Stimulated activated CD8-positive, alpha-beta memory T cell treated with anti-CD3 and anti-CD28 coated beads, Interleukin-7, amount 100 ng/mL, for 4 hours (primary cell): ENCODE measurements around the gene EFEMP2.
A peak's percentile ranks its signal among the peaks of the same experiment; 100 is the strongest.
"Not testable (repeated sequence)": the region's sequence is repeated elsewhere in the genome, so short reads cannot be mapped to it uniquely, and the experiment has no call there.

Source experiments
- DNase-seq, 2 donors: peaks; one replicate each; pipeline ENCODE4 v3.0.0-alpha.2; 2020; ENCODE audit warnings: low read depth in 2 of 2

The EFEMP2 gene

GRCh38 chr11:65854852-65855837 is 17.5 kb downstream of the EFEMP2 start:
- DNase-seq = no peak

DNA sequence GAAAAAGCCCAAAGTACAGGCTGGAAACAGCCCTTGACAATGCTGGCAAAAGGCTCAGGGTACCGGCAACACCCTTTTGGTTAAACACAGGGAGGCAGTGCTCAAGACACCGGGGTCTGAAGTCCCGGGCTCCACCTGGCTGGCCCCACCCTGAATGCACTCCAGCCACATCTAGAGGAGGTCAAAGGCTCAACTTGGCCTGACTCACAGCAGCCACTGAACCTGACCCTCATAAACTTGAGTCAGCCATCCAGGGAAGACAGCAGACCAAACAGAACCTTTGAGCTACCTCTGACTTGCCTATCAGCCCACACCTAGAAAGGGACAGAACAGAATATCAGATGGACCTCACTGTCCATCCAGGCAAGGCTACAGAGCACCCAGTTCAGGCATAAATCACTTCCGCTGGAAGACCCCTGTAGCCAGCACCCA is 18.4 kb downstream of the EFEMP2 start:
- no peak for DNase-seq

- no peak for DNase-seq
Measured at GRCh38 chr11:65853246-65853979, 19.2 kb downstream of the EFEMP2 start.

DNA sequence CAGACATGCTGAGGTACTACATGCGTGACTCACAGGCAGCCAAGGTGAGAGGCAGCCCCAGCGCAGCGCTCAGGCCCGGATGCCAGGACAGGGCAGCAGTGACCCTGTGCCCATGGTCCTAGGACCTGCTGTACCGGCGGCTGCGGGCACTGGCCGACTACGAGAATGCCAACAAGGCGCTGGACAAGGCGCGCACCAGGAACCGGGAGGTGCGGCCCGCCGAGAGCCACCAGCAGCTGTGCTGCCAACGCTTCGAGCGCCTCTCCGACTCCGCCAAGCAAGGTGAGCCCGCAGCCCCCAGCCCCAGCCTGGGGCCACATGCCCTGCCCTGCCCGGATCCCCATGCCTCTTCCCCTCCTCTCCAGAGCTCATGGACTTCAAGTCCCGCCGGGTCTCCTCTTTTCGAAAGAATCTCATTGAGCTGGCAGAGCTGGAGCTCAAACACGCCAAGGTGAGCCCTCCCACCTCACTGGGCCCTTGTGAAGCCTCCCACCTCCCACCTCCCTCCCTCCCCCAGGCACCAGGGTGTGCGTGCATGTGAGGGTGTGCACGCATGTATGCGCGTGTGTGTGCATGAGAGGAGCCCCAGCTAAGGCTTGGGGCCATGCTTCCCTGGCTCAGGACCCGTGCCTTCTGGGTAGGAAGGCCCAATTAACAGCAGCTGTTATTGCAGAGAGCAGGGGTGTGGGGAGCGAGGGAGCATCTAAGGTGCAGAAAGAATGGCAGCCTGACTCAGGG is 19.9 kb downstream of the EFEMP2 start:
- DNase-seq = no peak

GRCh38 chr11:65851811-65852507 is 20.6 kb downstream of the EFEMP2 start:
- DNase-seq = no peak

- no peak for DNase-seq
Measured at GRCh38 chr11:65851083-65851579, 21.5 kb downstream of the EFEMP2 start.

GRCh38 chr11:65850217-65851082 is 22.1 kb downstream of the EFEMP2 start:
- no peak for DNase-seq

GRCh38 chr11:65849771-65850216 is 22.8 kb downstream of the EFEMP2 start:
- no peak for DNase-seq

- no peak for DNase-seq
Measured at GRCh38 chr11:65849366-65849765, 23.2 kb downstream of the EFEMP2 start.

- not testable (repeated sequence) for DNase-seq
Measured at GRCh38 chr11:65848693-65849092, 23.9 kb downstream of the EFEMP2 start.

- no peak for DNase-seq
Measured at GRCh38 chr11:65847746-65848145, 24.9 kb downstream of the EFEMP2 start.

DNA sequence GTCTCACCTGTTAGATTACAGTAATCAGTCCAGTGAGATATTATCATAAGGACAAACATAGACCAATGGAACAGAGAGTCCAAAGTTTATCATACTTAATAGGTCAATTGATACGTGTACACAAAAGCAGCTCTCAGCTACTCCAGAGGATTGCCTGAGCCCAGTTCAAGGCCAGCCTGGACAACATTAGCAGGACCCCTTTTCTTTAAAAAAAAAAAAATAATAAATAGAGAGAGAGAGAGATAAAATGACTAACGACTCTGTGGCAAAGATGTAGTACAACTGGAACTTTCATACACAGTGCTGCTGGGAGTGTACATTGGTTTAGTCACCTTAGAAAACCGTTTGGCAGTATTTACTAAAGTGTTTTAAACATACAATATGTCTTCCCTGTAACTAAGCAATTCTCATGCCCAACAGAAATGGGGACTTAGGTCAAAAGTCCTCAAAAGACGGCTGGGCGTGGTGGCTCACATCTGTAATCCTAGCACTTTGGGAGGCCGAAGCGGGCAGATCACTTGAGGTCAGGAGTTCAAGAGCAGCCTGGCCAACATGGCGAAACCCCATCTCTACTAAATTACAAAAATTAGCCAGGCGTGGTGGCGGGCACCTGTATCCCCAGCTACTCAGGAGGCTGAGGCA is 28.2 kb downstream of the EFEMP2 start:
- DNase-seq = no peak

GRCh38 chr11:65843811-65844210 is 28.8 kb downstream of the EFEMP2 start:
- no peak for DNase-seq

DNA sequence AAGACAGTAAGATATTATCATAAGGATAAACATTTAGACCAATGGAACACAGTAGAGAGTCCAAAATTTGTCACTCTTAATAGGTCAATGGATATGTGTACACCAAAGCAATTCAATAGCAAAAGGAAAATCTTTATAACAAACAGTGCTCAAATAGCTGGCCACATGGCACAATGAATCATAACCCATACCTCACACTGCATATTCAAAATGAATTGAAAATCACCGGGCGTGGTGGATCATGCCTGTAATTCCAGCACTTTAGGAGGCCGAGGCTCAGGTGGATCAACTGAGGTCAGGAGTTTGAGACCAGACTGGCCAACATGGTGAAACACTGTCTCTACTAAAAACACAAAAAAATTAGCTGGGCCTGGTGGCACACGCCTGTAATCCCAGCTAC is 30.5 kb downstream of the EFEMP2 start:
- no peak for DNase-seq

DNA sequence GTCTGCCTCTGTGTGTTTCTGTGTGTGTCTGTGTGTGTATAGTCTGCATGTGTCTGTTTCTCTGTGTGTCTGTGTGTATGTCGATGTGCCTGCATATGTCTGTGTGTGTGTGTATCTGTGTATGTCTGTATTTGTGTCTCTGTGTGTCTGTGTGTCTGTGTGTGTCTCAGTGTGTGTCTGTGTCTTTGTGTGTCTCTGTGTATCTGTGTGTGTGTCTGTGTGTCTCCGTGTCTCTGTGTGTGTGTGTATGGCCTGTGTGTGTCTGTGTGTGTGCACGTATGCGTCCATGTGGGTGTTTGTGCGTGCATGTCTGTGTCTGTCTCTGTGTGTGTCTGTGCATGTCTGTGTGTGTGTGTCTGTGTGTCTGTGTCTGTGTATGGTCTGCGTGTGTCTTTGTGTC is 38.4 kb downstream of the EFEMP2 start:
- DNase-seq = no peak

DNA sequence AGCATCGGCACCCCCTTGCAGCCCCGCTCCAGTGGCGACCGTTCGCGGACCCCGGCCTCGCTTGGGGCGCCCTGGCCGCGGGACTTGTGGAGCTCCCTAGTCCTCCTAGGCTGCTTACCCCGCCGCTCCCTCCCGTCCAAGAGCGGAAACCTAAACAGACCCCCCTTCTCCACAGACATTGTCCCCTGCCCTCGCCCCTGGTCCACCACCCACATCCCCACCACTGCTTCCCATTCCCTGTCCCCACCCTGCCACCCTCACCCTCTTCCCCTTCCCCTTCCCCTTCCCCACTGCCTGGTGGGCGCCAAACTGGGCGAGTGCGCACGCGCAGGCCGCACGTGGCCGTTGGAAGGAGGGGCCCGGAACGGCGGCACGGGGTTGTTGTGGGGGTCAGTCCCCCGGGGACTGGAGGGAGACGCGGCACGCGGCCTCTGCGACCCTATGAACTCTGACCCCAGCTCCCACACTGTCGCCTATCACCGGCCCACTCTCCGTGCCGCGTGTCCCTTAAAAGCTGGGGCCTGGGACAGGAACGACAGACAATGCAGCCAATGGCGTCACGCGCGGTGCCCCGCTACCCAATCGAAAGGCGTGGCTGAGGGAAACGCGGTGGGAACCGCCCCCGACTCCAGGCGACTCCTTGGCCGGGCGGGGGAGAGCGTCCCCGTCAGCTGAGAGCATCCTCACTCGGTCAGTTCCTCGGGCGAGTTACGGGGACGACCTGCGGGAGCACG is 39.1 kb downstream of the EFEMP2 start, which contains the start of gene SNX32:
TSS of gene SNX32 (plus strand) at position 667 of the 734 bp plus-strand sequence. CDS start 103 bp downstream, outside the sequence.
- DNase-seq = peak; percentile 92 to 93

DNA sequence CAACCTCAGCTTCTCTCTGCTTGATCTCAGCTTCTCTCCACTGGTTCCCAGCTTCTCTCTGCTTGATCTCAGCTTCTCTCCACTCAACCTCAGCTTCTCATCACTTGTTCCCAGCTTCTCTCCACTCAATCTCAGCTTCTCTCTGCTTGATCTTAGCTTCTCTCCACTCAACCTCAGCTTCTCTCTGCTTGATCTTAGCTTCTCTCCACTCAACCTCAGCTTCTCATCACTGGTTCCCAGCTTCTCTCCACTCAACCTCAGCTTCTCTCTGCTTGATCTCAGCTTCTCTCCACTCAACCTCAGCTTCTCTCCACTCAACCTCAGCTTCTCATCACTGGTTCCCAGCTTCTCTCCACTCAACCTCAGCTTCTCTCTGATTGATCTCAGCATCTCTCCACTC is 40.4 kb downstream of the EFEMP2 start:
- not testable (repeated sequence) for DNase-seq

DNA sequence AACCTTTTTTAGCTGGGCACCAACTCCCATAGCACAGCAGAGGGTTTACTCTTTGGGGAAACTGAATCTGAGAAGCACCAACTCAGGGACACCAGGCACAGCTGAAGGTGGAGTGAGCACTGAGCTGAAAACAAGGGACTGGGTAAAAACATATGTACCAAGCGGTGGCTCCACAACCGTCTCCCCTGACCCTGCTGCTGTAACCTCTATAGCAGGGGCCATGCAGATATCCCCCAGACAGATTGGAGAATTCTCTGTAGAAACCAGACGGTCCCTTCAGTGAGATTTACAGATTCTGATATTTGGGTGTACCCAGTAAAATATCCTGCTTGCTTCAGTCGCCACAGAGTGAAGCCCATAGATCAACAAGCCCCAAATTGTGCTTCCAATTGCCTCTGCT is 43.1 kb downstream of the EFEMP2 start:
- DNase-seq = no peak
